ENCODE data around the gene MTCH1.

MTCH1 gene

GRCh38 chr6:36926708-36927513 is 59.1 kb downstream of the MTCH1 start:
- DNase-seq (ENCODE audit: low read depth in 2 of 2), result no peak

GRCh38 chr6:36925809-36926208 is 60.2 kb downstream of the MTCH1 start:
- no peak for DNase-seq (ENCODE audit: low read depth in 2 of 2)

GRCh38 chr6:36924778-36925374 is 61.1 kb downstream of the MTCH1 start:
- no peak for DNase-seq (ENCODE audit: low read depth in 2 of 2)

- no peak for DNase-seq (ENCODE audit: low read depth in 2 of 2)
Observed at GRCh38 chr6:36924131-36924530, 61.9 kb downstream of the MTCH1 start.

- no peak for DNase-seq (ENCODE audit: low read depth in 2 of 2)
Observed at GRCh38 chr6:36920546-36920945, 65.5 kb downstream of the MTCH1 start.

- no peak for DNase-seq (ENCODE audit: low read depth in 2 of 2)
Observed at GRCh38 chr6:36920049-36920448, 65.9 kb downstream of the MTCH1 start.
